IMR-90 (cell line): ENCODE measurements around the gene MMEL1. TPM values are rescaled to one million over a fixed set of nuclear protein-coding genes. Genes with fewer than 3 reads are reported as not detected.
"Not testable (repeated sequence)": the region's sequence is repeated elsewhere in the genome, so short reads cannot be mapped to it uniquely, and the experiment has no call there.

Source experiments
- ATAC-seq: fragments of 200-7000 bp; cut with Tn5 transposase; 2 replicates; pipeline ENCODE4 v1.9.1; 2020; ENCODE audit warnings: low read depth, mild to moderate bottlenecking, moderate library complexity
- BruUV-seq: library from RNA; stranded (reverse); fragments of 400-500 nt; replicated peaks from 2 replicates; lab custom pipeline; 2021; lab: Mats Ljungman, UMichigan
- CTCF ChIA-PET: fragments of 300-600 bp; formaldehyde crosslinking; extraction: SDS; loops from one replicate; lab custom pipeline; 2021; ENCODE audit warnings: antibody characterized with exemption; lab: Yijun Ruan, JAX
- POLR2A ChIA-PET: fragments of 300-600 bp; sonication (Branson Sonifier 250); formaldehyde crosslinking; loops from one replicate; lab custom pipeline; 2022; ENCODE audit warnings: antibody characterized with exemption; ENCODE audit not compliant: unreplicated experiment; lab: Charles Lee
- DNase-seq: peaks from one replicate; pipeline ENCODE4 v3.0.0; 2013
- H2AFZ ChIP-seq: replicated peaks from 2 replicates; pipeline ENCODE3; 2013; ENCODE audit warnings: low read length, mild to moderate bottlenecking; ENCODE audit not compliant: poor library complexity
- H2AK5ac ChIP-seq: 2 replicates; pipeline ENCODE4 v1.6.1; 2013; ENCODE audit warnings: low read depth, low read length, inconsistent platforms
- H2AK9ac ChIP-seq: replicated peaks from 2 replicates; pipeline ENCODE3; 2013; ENCODE audit warnings: mild to moderate bottlenecking, low read depth, low read length, moderate library complexity; ENCODE audit not compliant: poor library complexity
- H2BK120ac ChIP-seq: 2 replicates; pipeline ENCODE4 v1.6.1; 2013; ENCODE audit warnings: low read depth, low read length, inconsistent platforms
- H2BK15ac ChIP-seq: 3 replicates; pipeline ENCODE4 v1.6.1; 2013; ENCODE audit warnings: low read depth, low read length, inconsistent platforms
- H2BK20ac ChIP-seq: 2 replicates; pipeline ENCODE4 v1.6.1; 2013; ENCODE audit warnings: low read depth, mild to moderate bottlenecking, inconsistent platforms, low read length, moderate library complexity
- H2BK5ac ChIP-seq: 2 replicates; pipeline ENCODE4 v1.6.1; 2013; ENCODE audit warnings: mild to moderate bottlenecking, low read depth, low read length, inconsistent platforms; ENCODE audit not compliant: poor library complexity, severe bottlenecking
- H3K14ac ChIP-seq: replicated peaks from 2 replicates; pipeline ENCODE4 v1.6.1; 2013; ENCODE audit warnings: low read depth, low read length, inconsistent platforms
- H3K18ac ChIP-seq: 2 replicates; pipeline ENCODE4 v1.6.1; 2013; ENCODE audit warnings: low read depth, low read length, control low read depth
- H3K23ac ChIP-seq: 2 replicates; pipeline ENCODE4 v1.6.1; 2013; ENCODE audit warnings: low read depth, low read length, inconsistent platforms
- H3K27ac ChIP-seq: 2 replicates; pipeline ENCODE4 v1.5.1; 2013; ENCODE audit warnings: mild to moderate bottlenecking, control low read depth, low read length; ENCODE audit not compliant: insufficient read depth
- H3K27me3 ChIP-seq: 2 replicates; pipeline ENCODE4 v1.6.1; 2013; ENCODE audit warnings: low read length; ENCODE audit not compliant: control insufficient read depth, insufficient read depth
- H3K36me3 ChIP-seq: 2 replicates; pipeline ENCODE4 v1.6.1; 2013; ENCODE audit warnings: low read length, mixed read lengths; ENCODE audit not compliant: control insufficient read depth, insufficient read depth
- H3K4ac ChIP-seq: 2 replicates; pipeline ENCODE4 v1.6.1; 2013; ENCODE audit warnings: low read depth, low read length, inconsistent platforms
- H3K4me1 ChIP-seq: 2 replicates; pipeline ENCODE4 v1.6.1; 2013; ENCODE audit warnings: low read length, mixed read lengths; ENCODE audit not compliant: control insufficient read depth, insufficient read depth
- H3K4me2 ChIP-seq: 2 replicates; pipeline ENCODE4 v1.6.1; 2013; ENCODE audit warnings: low read depth, mild to moderate bottlenecking, control low read depth, low read length, moderate library complexity
- H3K4me3 ChIP-seq: 2 replicates; pipeline ENCODE4 v1.5.1; 2013; ENCODE audit warnings: low read depth, mild to moderate bottlenecking, control low read depth, low read length, moderate library complexity; ENCODE audit not compliant: insufficient read depth
- H3K56ac ChIP-seq: 2 replicates; pipeline ENCODE4 v1.6.1; 2013; ENCODE audit warnings: low read length, inconsistent platforms; ENCODE audit not compliant: insufficient read depth; ENCODE audit errors: extremely low read depth
- H3K79me1 ChIP-seq, 2 experiments: 2 replicates each; pipeline ENCODE4 v1.6.1; 2013; ENCODE audit warnings: low read length in 2 of 2, inconsistent platforms in 1 of 2, low read depth in 1 of 2
- H3K9ac ChIP-seq: 2 replicates; pipeline ENCODE4 v1.6.1; 2013; ENCODE audit warnings: low read depth, low read length, control low read depth
- H3K9me1 ChIP-seq: 2 replicates; pipeline ENCODE4 v1.6.1; 2013; ENCODE audit warnings: low read length, inconsistent platforms; ENCODE audit not compliant: insufficient read depth
- H3K9me3 ChIP-seq: 2 replicates; pipeline ENCODE4 v1.6.1; 2013; ENCODE audit warnings: low read length; ENCODE audit not compliant: control insufficient read depth, insufficient read depth
- H4K20me1 ChIP-seq: 2 replicates; pipeline ENCODE4 v1.6.1; 2013; ENCODE audit warnings: low read length, inconsistent platforms; ENCODE audit not compliant: insufficient read depth
- H4K5ac ChIP-seq: 2 replicates; pipeline ENCODE4 v1.6.1; 2013; ENCODE audit warnings: mild to moderate bottlenecking, low read depth, low read length, control low read depth
- H4K8ac ChIP-seq, 2 experiments: 2 replicates each; pipeline ENCODE4 v1.6.1; 2013; ENCODE audit warnings: low read depth in 2 of 2, low read length in 2 of 2, control low read depth in 1 of 2, inconsistent platforms in 1 of 2
- H4K91ac ChIP-seq: 2 replicates; pipeline ENCODE4 v1.6.1; 2013; ENCODE audit warnings: low read depth, low read length, inconsistent platforms; ENCODE audit not compliant: insufficient read depth
- WGBS, 2 experiments: methylation state at CpG; one replicate each; pipeline versions ENCODE4 v1.1.5 to v1.1.7; 2013; ENCODE audit warnings: missing lambda C conversion rate in 2 of 2; ENCODE audit not compliant: insufficient read length in 1 of 2; ENCODE audit errors: extremely low coverage in 2 of 2; 5-methylcytosine and 5-hydroxymethylcytosine counted together
- dilution Hi-C: fragments of 300-500 bp; cut with HindIII; formaldehyde crosslinking; loops from one replicate; pipeline ENCODE4 v1.14.3; 2018; ENCODE audit warnings: low sequenced_read_pairs; ENCODE audit not compliant: unreplicated experiment
- in situ Hi-C: fragments of 300-500 bp; cut with MboI; formaldehyde crosslinking; loops from 3 replicates; pipeline ENCODE4 v1.14.3; 2019; ENCODE audit warnings: low sequenced_read_pairs, inconsistent platforms, mixed read lengths
- intact Hi-C: fragments of 100-400 bp; cut with micrococcal nuclease; formaldehyde crosslinking; loops from 2 replicates; pipeline ENCODE4 v1.10.0; 2022
- polyA plus RNA-seq, 3 experiments: library from polyadenylated mRNA; depleted of rRNA; stranded (reverse); fragments of >200 nt; gene quantifications; 2 replicates each; pipeline ENCODE4 v1.2.3, GENCODE V29; 2012; ENCODE audit warnings: low replicate concordance in 1 of 3
- total RNA-seq: library from RNA; depleted of rRNA; stranded (reverse); fragments of >200 nt; gene quantifications from 2 replicates; pipeline ENCODE4 v1.2.3, GENCODE V29; 2012

MMEL1 gene
- total and polyA plus RNA-seq, 2 of the 4 experiments (the other 2 are of a cell fraction), result under 0.01 to 0.12 TPM

DNA sequence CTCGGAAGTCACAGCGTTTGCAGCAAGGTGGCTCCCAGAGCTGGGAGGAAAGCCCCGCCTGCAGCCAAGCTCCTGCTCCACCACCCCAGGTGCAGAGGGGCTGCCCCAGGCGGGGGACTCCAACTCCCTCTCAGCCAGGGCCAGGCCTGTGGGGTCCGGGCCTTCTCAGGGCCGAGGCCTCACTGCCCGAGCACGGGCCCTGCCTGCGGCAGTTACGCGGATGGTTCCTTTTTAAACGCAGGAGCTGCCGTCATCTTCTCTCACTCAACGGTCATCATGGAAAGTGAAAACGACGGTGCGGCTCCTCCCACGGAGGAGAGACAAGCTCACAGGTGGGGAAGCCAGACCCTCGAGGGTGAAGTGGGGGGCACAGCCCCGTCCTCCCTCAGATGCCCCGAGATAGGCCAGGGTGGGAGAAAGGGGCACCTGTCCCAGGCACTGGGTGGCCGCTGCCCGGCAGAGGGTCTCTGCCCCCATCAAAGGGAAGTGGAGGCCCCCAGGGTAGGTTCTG lies 55.2 kb downstream of the MMEL1 start:
- H3K27ac ChIP-seq, in situ Hi-C loops, H3K18ac ChIP-seq, H3K56ac ChIP-seq, H3K9me1 ChIP-seq, dilution Hi-C loops, H3K4ac ChIP-seq, H3K36me3 ChIP-seq, DNase-seq, H2BK120ac ChIP-seq, H2BK15ac ChIP-seq, H2BK20ac ChIP-seq, H3K4me3 ChIP-seq, intact Hi-C loops, H2AK9ac ChIP-seq, H2AK5ac ChIP-seq, H3K14ac ChIP-seq, H3K9ac ChIP-seq, H3K9me3 ChIP-seq, BruUV-seq, H2AFZ ChIP-seq, H3K4me2 ChIP-seq, H3K23ac ChIP-seq, H2BK5ac ChIP-seq, H4K91ac ChIP-seq, POLR2A ChIA-PET, H4K8ac ChIP-seq, H4K5ac ChIP-seq, CTCF ChIA-PET, H3K4me1 ChIP-seq, H3K79me1 ChIP-seq, H4K20me1 ChIP-seq, ATAC-seq: not testable (repeated sequence)
- H3K27me3 ChIP-seq, result peaks cover 20% of the 10 kb centered on the region
- no CpG with 5 or more reads among the region's 23 CpGs for WGBS, 2 experiments
